ENCODE measurements around the gene CPT1A.

Gene CPT1A

GRCh38 chr11:68763181-68763721 is 78.5 kb downstream of the CPT1A start:
- no peak for TF ChIP-seq POLR2A (IDR thresholded peaks at IDR 0.05; ENCODE audit: extremely low read depth, insufficient read length)
- TF ChIP-seq MYC (IDR thresholded peaks at IDR 0.05; ENCODE audit: low read depth, low read length) = no peak
- TF ChIP-seq CTCF (IDR thresholded peaks at IDR 0.05; ENCODE audit: low read depth, low read length) = no peak
- TF ChIP-seq MAX (IDR thresholded peaks at IDR 0.05; ENCODE audit: low read depth, low read length) = no peak
- DNase-seq (ENCODE audit: low read depth) = no peak
- no peak overlapping the region for H3K4me3 ChIP-seq (ENCODE audit: low read depth, low read length)

GRCh38 chr11:68762481-68762880 is 79.2 kb downstream of the CPT1A start:
- H3K4me3 ChIP-seq (ENCODE audit: low read depth, low read length) = no peak overlapping the region
- DNase-seq (ENCODE audit: low read depth) = no peak
- no peak for TF ChIP-seq MYC (IDR thresholded peaks at IDR 0.05; ENCODE audit: low read depth, low read length)
- no peak for TF ChIP-seq CTCF (IDR thresholded peaks at IDR 0.05; ENCODE audit: low read depth, low read length)
- no peak for TF ChIP-seq MAX (IDR thresholded peaks at IDR 0.05; ENCODE audit: low read depth, low read length)
- no peak for TF ChIP-seq POLR2A (IDR thresholded peaks at IDR 0.05; ENCODE audit: extremely low read depth, insufficient read length)

- no peak overlapping the region for H3K4me3 ChIP-seq (ENCODE audit: low read depth, low read length)
- no peak for TF ChIP-seq MYC (IDR thresholded peaks at IDR 0.05; ENCODE audit: low read depth, low read length)
- TF ChIP-seq MAX (IDR thresholded peaks at IDR 0.05; ENCODE audit: low read depth, low read length) = no peak
- no peak for TF ChIP-seq CTCF (IDR thresholded peaks at IDR 0.05; ENCODE audit: low read depth, low read length)
- TF ChIP-seq POLR2A (IDR thresholded peaks at IDR 0.05; ENCODE audit: extremely low read depth, insufficient read length) = no peak
- DNase-seq (ENCODE audit: low read depth) = no peak
These were observed 79.9 kb downstream of the CPT1A start for GRCh38 chr11:68761801-68762200.

GRCh38 chr11:68759991-68760390 is 81.7 kb downstream of the CPT1A start:
- DNase-seq (ENCODE audit: low read depth) = no peak

GRCh38 chr11:68757711-68758110 is 84.0 kb downstream of the CPT1A start:
- TF ChIP-seq POLR2A (IDR thresholded peaks at IDR 0.05; ENCODE audit: extremely low read depth, insufficient read length) = no peak
- TF ChIP-seq MAX (IDR thresholded peaks at IDR 0.05; ENCODE audit: low read depth, low read length) = no peak
- TF ChIP-seq CTCF (IDR thresholded peaks at IDR 0.05; ENCODE audit: low read depth, low read length) = no peak
- no peak for TF ChIP-seq MYC (IDR thresholded peaks at IDR 0.05; ENCODE audit: low read depth, low read length)
- DNase-seq (ENCODE audit: low read depth) = no peak
- no peak overlapping the region for H3K4me3 ChIP-seq (ENCODE audit: low read depth, low read length)

More at GRCh38 chr11:68759991-68760390, 81.7 kb downstream of the CPT1A start:
- TF ChIP-seq POLR2A (IDR thresholded peaks at IDR 0.05; ENCODE audit: extremely low read depth, insufficient read length) (no peak), CTCF (IDR thresholded peaks at IDR 0.05; ENCODE audit: low read depth, low read length) (no peak), MAX (IDR thresholded peaks at IDR 0.05; ENCODE audit: low read depth, low read length) (no peak)
- no peak overlapping the region for H3K4me3 ChIP-seq (ENCODE audit: low read depth, low read length)
